Measurements from ENCODE around the gene TANC1.

TANC1 gene

DNA sequence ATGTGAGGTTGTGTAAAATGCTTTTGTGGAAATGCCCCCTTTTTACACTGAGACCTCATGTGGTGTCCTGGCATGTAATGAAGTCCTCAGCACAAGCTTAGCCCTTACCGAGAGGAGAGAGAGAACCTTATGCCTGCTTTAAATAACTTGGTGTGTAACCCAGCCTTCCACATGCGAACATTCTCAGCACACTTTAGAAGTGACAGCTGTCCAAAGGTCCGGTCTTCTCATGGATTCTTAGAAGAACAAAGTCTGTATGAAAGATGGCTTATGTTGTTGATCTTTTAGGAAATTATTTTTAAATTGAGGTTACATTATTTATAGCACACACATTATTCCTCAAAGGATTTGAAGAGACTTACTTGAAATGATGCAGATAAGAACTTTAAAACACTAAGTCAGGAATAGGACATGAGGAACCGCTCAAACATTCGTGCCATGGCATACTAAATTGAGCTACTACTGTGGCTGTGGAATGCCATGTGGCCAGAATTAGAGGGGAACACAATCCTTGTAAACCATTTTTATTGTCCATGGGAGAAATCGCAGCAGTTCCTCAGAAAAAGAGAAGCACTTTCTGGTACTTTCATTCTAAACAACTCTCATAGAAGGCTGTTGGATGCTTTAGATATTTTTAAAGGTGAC is 238.4 kb downstream of the TANC1 start:
- peak; percentile 16 for DNase-seq

GRCh38 chr2:159208438-159208837 is 240.0 kb downstream of the TANC1 start:
- DNase-seq: peak; percentile 26

- DNase-seq: peak; percentile 26
Measured at GRCh38 chr2:159209341-159210306, 241.2 kb downstream of the TANC1 start.

DNA sequence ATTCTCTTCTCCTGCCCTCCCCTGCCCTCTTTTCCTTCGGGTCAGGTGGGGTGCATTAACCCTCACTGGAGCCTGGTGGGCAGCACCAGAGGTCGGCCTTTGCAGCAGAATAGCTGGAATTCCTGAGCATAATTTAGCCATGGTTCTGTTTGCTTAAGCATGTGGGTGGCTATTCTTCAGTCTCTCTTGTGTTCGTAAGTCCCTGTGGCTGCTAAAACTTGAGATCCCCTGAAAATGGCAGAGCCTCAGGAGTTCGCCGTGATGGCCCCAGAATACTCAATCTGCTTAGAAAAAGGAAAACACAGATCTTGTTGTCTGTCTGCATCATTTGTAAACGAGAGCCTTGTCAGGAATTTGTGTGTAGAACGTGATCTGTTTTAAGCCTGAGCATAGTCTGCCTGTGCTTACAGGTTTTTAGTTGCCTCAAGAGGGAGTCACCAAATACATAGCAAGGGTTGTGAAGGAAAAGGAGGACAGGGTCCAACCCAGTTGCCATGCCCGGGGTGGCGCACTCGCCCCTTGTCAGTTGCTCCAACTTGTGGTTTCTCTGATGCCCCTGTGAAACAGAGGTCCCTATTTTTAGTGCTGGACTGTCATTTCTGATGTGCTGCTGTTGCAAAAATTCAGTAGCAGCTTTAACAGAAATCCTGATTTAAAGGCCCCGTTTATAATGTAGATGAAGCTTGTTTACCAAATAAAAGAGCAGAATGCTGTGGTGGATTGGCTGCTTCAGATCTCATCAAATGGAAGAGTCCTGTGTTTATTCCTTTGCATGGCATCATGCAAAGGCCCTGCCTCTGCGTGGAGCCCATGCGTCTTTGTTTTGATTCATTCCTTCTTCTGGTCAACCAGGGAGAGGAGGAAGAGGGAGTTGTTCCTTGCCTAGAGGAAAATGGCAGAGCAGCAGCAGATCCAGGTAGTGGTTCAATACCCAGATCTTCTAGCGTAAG is 243.3 kb downstream of the TANC1 start:
- DNase-seq: no peak

GRCh38 chr2:159213296-159213695 is 244.9 kb downstream of the TANC1 start:
- no peak for DNase-seq

DNA sequence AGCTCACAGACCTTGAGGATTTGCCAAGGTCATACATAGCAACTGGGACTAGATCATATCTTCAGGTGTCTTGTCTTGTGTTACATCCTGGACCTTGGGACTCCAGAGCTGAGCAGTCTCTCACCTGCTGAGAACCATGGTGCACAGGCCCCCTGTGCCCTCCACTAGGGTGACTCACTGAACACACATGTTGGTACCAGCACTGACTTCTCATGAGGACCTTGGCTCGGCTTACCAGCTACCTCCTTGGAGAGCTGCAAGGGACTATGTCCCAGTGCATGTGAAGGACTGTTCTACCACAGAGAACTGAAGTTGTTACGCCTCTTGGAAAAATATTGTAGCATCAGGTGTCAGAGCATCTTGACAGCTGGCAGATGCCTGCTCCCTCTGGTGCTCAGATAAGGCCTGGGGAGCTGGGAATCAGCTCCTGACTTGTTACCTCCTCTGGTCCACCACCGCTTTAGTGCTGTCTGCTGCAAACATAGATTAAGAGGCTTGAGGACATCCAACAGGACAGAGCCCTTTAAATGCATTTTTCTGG is 246.0 kb downstream of the TANC1 start:
- DNase-seq: no peak

DNA sequence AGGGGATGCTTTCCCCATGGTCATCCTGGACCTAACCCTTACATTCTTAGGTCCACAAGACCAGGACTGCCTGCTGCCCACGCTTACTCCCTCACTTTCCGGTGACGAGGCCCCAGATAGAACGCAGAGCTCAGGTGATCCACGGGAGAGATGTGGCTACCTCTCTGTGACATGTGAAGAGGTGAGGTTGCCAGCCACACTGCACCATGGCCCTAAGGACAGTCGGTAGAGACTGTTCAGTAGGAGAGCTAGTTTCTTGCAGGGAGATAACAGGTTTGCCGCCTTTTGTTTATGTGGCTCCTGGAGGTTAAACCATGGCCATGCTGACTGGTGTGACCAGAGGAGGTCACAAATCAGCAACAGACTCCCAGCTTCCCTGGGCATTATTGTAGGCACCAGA is 246.7 kb downstream of the TANC1 start:
- no peak for DNase-seq

DNA sequence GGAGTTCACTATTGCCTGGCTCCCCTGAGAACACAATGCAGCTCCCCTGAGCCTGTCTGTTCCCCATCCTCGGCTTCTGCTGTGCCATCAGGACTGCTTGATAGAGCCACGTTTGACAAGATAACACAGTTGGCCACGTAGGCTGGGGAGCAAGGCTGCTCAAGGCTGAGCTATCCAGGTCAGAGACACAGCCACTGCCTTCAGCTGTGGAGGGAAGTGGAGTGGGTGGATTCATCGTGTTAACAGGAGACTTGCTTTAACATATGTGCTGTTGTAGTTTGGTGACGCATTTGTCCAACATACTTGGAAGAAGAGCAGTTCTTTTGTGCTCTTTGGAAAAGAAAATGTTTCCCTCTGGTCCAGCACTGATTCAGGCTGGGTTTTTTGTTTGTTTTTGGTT is 249.2 kb downstream of the TANC1 start:
- DNase-seq: no peak

DNA sequence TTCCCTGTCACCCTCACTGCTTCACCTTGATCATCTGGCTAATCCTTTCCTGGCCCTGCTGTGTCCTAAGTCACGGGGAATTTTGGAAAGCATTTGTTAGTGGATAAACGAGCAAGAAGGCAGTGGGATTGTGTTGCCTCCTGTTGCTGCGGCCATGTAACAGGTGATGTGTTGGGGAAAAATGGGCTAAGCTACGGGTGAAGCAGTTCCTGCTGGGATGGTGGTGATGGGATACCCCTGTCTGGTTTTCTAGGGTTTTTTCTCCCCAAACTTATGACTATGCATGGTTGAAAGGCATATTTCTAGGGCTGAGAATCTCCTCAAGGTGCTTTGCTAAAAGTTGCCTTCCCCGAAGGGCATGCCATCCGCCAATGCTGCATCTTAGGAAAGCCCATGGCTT is 249.9 kb downstream of the TANC1 start:
- DNase-seq: no peak

DNA sequence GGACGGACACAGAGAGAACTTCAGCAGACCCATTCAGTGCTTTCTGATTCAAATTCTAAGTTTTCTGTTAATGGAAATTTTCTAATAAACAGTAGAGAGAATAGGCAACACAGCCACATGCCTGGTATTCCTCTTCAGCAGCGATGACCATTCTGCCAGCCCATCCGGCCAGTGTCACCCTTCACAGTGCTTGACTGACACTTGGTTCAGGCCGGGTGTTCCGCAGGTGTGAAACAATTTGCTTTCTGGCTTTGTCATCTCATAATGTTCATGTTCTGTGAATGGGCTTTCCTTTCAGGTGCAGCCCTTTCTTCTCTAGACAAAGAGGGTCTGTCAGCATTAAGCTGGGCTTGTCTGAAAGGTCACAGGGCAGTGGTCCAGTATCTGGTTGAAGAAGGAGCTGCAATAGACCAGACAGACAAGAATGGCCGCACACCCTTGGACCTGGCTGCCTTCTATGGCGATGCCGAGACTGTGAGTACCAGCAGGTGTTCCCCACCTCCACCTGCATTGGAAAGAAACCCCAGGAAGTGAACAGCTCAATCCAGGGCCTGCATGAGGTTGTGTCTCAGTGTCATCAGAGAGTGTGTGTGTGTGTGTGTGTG is 251.1 kb downstream of the TANC1 start:
- DNase-seq: no peak

- DNase-seq: no peak
Measured at GRCh38 chr2:159224061-159224813, 255.8 kb downstream of the TANC1 start.

DNA sequence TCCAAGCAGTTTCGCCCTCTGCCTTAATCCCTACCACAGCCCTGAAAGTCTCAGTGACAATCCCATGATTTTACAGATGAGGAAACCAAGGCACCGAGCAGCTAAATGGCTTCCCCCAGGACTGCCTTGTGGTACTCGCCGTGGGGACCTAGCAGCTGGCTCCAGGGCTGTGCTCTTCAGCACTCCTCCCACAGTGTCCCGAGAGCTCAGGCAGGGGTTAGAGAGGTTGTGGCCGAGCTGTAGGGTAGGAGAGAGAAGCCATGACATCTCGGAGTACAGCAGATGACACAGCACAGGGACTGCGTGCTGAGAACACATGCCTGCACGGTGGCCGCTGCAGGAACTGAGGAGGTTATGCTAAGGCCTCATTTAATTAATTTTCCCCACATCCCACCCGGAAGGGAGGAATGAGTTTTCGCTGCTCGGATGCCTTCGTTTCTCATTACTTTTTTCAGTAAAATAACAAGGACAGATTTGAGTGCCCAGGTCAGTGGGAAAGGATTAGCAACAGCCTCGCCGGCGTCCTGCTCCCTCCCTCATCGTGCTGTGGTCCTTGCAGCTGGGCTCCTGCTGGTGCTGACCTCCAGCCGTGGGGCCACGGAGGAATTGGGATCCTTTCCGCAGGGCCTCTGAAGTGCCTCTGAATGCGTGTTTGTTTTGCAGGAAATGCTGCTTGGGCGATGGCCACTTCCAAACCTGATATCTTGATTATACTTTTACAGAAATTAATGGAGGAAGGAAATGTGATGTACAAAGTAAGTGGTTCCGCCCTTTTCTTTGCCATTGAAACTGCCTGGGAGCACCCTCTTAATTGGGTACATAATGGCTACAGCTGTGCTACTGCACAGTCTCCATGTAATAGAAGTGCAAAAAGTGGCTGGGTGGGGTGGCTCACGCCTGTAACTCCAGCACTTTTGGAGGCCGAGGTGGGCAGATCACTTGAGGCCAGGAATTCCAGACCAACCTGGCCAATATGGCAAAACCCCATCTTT is 256.9 kb downstream of the TANC1 start:
- no peak for DNase-seq

DNA sequence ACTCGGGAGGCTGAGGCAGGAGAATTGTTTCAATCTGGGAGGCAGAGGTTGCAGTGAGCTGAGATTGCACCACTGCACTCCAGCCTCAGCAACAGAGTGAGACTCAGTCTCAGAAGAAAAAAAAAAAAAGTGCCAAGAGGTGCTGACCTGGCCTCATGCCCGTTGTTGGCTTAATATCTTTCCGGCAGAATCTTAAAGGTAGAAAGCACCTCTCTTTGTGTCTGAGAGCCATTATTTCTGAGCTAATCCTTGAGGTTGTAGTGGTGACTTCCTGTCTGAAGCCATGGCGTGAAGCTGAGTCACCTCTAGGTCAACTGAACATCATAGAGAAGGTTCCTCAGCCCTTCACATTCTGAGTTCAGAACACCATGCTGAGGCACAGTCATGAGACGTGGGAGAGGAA is 257.6 kb downstream of the TANC1 start:
- DNase-seq: no peak

GRCh38 chr2:159226608-159227385 is 258.4 kb downstream of the TANC1 start:
- DNase-seq: no peak

- no peak for DNase-seq
Measured at GRCh38 chr2:159227467-159227866, 259.0 kb downstream of the TANC1 start.

DNA sequence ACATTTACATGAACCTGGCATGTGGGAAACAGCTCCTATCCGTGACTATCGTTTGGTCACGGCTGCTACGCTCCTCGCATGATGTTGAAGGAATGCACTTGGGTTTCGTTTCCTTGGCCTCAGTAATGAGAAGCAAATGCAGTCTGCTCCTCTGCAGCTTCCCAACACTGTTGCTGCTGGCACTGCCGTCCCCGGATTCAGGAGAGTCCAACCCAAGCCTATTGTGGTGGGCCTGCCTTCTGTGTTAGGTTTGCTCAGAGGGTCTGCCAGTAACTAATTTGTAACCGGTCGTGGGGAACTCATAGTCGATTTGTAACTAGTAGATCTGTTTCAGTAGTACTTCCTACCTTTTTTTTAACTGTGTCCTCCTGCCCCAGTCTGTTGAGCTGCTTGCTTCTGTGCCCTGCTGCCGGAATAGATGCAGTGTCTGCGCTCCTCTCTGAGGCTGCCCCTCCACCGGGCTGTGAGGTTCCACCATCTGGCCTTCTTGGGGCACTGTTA is 259.7 kb downstream of the TANC1 start:
- DNase-seq: no peak

DNA sequence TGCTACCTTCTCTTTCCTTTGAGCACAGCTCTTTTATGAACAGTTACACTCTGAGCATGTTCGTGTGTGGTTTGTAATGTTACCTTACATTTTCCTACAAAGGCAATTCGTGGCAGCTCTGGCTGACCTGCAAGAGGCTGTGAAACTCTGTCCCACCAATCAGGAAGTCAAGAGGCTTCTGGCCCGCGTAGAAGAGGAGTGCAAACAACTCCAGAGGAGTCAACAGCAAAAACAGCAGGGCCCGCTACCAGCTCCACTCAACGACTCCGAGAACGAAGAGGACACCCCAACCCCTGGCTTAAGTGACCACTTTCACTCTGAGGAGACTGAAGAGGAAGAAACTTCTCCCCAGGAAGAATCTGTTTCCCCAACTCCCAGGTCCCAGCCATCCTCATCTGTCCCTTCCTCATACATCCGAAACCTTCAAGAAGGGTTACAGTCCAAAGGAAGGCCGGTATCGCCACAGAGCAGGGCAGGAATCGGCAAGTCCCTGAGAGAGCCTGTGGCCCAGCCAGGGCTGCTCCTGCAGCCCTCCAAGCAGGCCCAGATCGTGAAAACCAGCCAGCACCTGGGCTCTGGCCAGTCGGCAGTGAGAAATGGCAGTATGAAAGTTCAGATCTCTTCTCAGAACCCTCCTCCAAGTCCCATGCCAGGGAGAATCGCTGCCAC is 261.2 kb downstream of the TANC1 start:
- no peak for DNase-seq

GRCh38 chr2:159230145-159230877 is 261.9 kb downstream of the TANC1 start:
- DNase-seq: no peak
